ENCODE data around the gene CLCN4. TPM values are rescaled to one million over a fixed set of nuclear protein-coding genes. Genes with fewer than 3 reads are reported as not detected.

Gene CLCN4
- total and polyA plus RNA-seq, 8 donors, result 0.35 to 22.3 (median 2.7) TPM; not detected in 1

DNA sequence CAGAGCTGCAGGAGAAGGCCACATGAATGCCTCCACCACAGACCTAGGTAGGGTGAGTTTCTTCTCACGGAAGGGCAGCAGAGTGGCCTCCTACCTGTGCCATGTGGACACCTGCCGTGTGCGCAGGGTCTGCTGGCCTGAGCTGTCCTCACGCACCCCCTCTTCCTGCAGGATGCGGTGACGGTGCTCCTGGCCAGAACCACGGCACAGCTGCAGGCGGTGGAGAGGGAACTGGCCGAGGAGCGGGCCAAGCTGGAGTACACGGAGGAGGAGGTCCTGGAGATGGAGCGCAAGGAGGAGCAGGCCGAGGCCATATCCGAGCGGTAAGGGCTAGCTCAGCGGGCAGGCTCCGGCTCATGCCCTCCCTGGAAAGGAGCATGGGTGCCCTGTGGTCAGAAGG is 28.4 kb upstream of the CLCN4 start:
- no peak overlapping the region for H3K27ac ChIP-seq
- no peak for DNase-seq
- H3K4me1 ChIP-seq, result no peaks in the 10 kb centered on the region
- H3K27me3 ChIP-seq, result peaks cover 0 to 6% (median 0%) of the 10 kb centered on the region in 3 donors
- WGBS, 5 donors, result 92 to 99% (median 95%) methylated on average over 7 to 17 of the region's 17 CpGs
- no peaks in the 10 kb centered on the region for H3K9me3 ChIP-seq
- H3K36me3 ChIP-seq, result peaks cover 0 to 64% (median 42%) of the 10 kb centered on the region in 4 donors
- intact Hi-C loops (cut with DNase I; ENCODE audit: low total_unique reads), result no loop called here
- no peak for TF ChIP-seq EP300 (IDR thresholded peaks at IDR 0.05)
- TF ChIP-seq, protein P1, sequence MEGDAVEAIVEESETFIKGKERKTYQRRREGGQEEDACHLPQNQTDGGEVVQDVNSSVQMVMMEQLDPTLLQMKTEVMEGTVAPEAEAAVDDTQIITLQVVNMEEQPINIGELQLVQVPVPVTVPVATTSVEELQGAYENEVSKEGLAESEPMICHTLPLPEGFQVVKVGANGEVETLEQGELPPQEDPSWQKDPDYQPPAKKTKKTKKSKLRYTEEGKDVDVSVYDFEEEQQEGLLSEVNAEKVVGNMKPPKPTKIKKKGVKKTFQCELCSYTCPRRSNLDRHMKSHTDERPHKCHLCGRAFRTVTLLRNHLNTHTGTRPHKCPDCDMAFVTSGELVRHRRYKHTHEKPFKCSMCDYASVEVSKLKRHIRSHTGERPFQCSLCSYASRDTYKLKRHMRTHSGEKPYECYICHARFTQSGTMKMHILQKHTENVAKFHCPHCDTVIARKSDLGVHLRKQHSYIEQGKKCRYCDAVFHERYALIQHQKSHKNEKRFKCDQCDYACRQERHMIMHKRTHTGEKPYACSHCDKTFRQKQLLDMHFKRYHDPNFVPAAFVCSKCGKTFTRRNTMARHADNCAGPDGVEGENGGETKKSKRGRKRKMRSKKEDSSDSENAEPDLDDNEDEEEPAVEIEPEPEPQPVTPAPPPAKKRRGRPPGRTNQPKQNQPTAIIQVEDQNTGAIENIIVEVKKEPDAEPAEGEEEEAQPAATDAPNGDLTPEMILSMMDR (IDR thresholded peaks at IDR 0.05), result no peak
- no peak for TF ChIP-seq POLR2AphosphoS5 (IDR thresholded peaks at IDR 0.05)
- no peak for TF ChIP-seq POLR2A (IDR thresholded peaks at IDR 0.05)
- H3K4me3 ChIP-seq, result no peak overlapping the region

DNA sequence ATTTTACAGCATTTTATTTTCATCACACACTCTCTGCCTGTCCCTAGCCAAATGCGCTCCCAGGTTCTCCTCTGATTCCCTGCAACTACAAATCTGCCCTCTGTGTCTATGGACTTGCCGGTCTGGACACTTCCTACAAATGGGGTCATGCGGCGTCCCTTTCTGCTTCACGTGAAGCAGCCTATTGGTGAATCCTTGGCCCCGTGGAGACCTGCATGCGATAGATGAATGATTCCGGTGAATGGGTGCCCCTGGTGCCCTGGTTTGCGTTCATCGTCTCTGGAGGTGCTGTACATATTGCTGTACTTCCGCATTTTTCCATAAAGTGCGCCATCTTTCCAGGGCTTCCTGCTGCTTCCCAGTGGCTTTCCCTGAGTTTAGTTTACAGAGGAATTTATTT is 27.5 kb upstream of the CLCN4 start:
- Histone ChIP-seq H3K36me3 (peaks cover 0 to 59% (median 47%) of the 10 kb centered on the region in 4 donors), H3K4me3 (no peak overlapping the region), H3K4me1 (no peaks in the 10 kb centered on the region), H3K9me3 (no peaks in the 10 kb centered on the region), H3K27ac (no peak overlapping the region), H3K27me3 (peaks cover 0 to 6% (median 0%) of the 10 kb centered on the region in 3 donors)
- DNase-seq, result no peak
- intact Hi-C loops (cut with DNase I; ENCODE audit: low total_unique reads), result no loop called here
- TF ChIP-seq POLR2AphosphoS5 (IDR thresholded peaks at IDR 0.05) (no peak), EP300 (IDR thresholded peaks at IDR 0.05) (no peak), POLR2A (IDR thresholded peaks at IDR 0.05) (no peak)
- TF ChIP-seq, protein P1 (IDR thresholded peaks at IDR 0.05), result no peak
- 91 to 99% (median 98%) methylated on average over 9 to 12 of the region's 12 CpGs for WGBS, 5 donors

DNA sequence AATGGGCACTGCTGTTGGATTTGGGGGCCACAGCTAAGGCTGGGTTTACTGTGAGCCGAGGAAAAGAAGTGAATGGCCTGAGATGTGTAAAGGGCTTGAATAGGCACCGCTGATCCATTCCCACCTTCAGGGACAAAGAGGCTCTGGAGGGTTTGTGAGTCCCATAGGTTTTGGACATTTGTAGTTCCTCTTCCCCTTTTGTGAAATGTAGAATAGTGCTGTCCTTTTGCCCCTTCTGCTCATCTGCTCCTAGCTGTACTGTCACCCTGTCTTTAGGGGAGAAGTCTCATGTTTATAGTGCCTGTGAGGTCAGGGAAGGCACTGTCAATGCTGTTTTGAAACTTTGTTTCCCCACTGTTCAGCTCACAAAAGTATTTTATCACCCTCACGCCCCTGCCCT is 26.4 kb upstream of the CLCN4 start:
- intact Hi-C loops (cut with DNase I; ENCODE audit: low total_unique reads), result no loop called here
- H3K4me3 ChIP-seq, result no peak overlapping the region
- H3K27ac ChIP-seq, result no peak overlapping the region
- no peaks in the 10 kb centered on the region for H3K9me3 ChIP-seq
- no peaks in the 10 kb centered on the region for H3K27me3 ChIP-seq
- TF ChIP-seq, protein P1 (IDR thresholded peaks at IDR 0.05), result no peak
- no peak for TF ChIP-seq POLR2A (IDR thresholded peaks at IDR 0.05)
- no peak for TF ChIP-seq EP300 (IDR thresholded peaks at IDR 0.05)
- no peak for TF ChIP-seq POLR2AphosphoS5 (IDR thresholded peaks at IDR 0.05)
- no peaks in the 10 kb centered on the region for H3K4me1 ChIP-seq
- DNase-seq, result no peak
- peaks cover 0 to 59% (median 57%) of the 10 kb centered on the region in 4 donors for H3K36me3 ChIP-seq
- WGBS, 5 donors, result 68 to 100% (median 93%) methylated on average over 1 to 3 of the region's 3 CpGs

GRCh38 chrX:10133980-10134676 is 22.6 kb upstream of the CLCN4 start:
- H3K4me3 ChIP-seq, result no peak overlapping the region
- WGBS, 5 donors, result 89 to 90% (median 90%) methylated on average over 5 to 20 of the region's 20 CpGs
- H3K27ac ChIP-seq, result no peak overlapping the region
- TF ChIP-seq POLR2A (IDR thresholded peaks at IDR 0.05) (no peak), POLR2AphosphoS5 (IDR thresholded peaks at IDR 0.05) (no peak), EP300 (IDR thresholded peaks at IDR 0.05) (no peak)
- TF ChIP-seq, protein P1 (IDR thresholded peaks at IDR 0.05), result no peak
- intact Hi-C loops (cut with DNase I; ENCODE audit: low total_unique reads), result no loop called here
- H3K36me3 ChIP-seq, result peaks cover 0 to 75% (median 67%) of the 10 kb centered on the region in 4 donors
- H3K4me1 ChIP-seq, result no peaks in the 10 kb centered on the region
- no peak for DNase-seq
- H3K27me3 ChIP-seq, result no peaks in the 10 kb centered on the region
- no peaks in the 10 kb centered on the region for H3K9me3 ChIP-seq

Measured in stomach (tissue), 9 donors.